ENCODE results near the gene LIMD2. TPM values are rescaled to one million over a fixed set of nuclear protein-coding genes. Genes with fewer than 3 reads are reported as not detected.

LIMD2 gene
- total and polyA plus RNA-seq, 9 donors: 7.7 to 15.5 (median 10.9) TPM

Other genes with a start within 250 kb of the LIMD2 start
- gene ACE, start 223.1 kb downstream of the LIMD2 start, total RNA-seq: 5.1 TPM
- 10 to 100 TPM in 3 of 8 donors, 1 to 10 TPM in 5; 6.7 to 20.3 (median 7.8) TPM for gene ACE, start 223.1 kb downstream of the LIMD2 start, polyA plus RNA-seq (ENCODE audit: insufficient read depth in 1 of 8, insufficient read length in 8 of 8, low replicate concordance in 1 of 8)
- gene KCNH6, start 176.8 kb downstream of the LIMD2 start, total RNA-seq: not detected
- gene KCNH6, start 176.8 kb downstream of the LIMD2 start, polyA plus RNA-seq (ENCODE audit: insufficient read depth in 1 of 8, insufficient read length in 8 of 8, low replicate concordance in 1 of 8): under 1 TPM in 4 of 8 donors, not detected in 4; 0.04 to 0.19 (median 0.11) TPM
- 22.4 TPM for gene DCAF7, start 149.6 kb downstream of the LIMD2 start, total RNA-seq
- 10 to 100 TPM; 32.7 to 56.7 (median 42.2) TPM for gene DCAF7, start 149.6 kb downstream of the LIMD2 start, polyA plus RNA-seq (ENCODE audit: insufficient read depth in 1 of 8, insufficient read length in 8 of 8, low replicate concordance in 1 of 8)
- gene TACO1, start 99.2 kb downstream of the LIMD2 start, total RNA-seq: 10.2 TPM
- gene TACO1, start 99.2 kb downstream of the LIMD2 start, polyA plus RNA-seq (ENCODE audit: insufficient read depth in 1 of 8, insufficient read length in 8 of 8, low replicate concordance in 1 of 8): 10 to 100 TPM; 16.6 to 18.8 (median 17.5) TPM
- 23.7 TPM for gene MAP3K3, start 77.7 kb downstream of the LIMD2 start, total RNA-seq
- gene MAP3K3, start 77.7 kb downstream of the LIMD2 start, polyA plus RNA-seq (ENCODE audit: insufficient read depth in 1 of 8, insufficient read length in 8 of 8, low replicate concordance in 1 of 8): 10 to 100 TPM; 20.5 to 26.7 (median 22.7) TPM
- 15.1 TPM for gene STRADA, start 41.7 kb upstream of the LIMD2 start, total RNA-seq
- gene STRADA, start 41.7 kb upstream of the LIMD2 start, polyA plus RNA-seq (ENCODE audit: insufficient read depth in 1 of 8, insufficient read length in 8 of 8, low replicate concordance in 1 of 8): 10 to 100 TPM; 20.3 to 35.4 (median 26.1) TPM
- 39.1 TPM for gene CCDC47, start 73.5 kb upstream of the LIMD2 start, total RNA-seq
- gene CCDC47, start 73.5 kb upstream of the LIMD2 start, polyA plus RNA-seq (ENCODE audit: insufficient read depth in 1 of 8, insufficient read length in 8 of 8, low replicate concordance in 1 of 8): 10 to 100 TPM; 42.5 to 65.9 (median 52.9) TPM
- 61.8 TPM for gene DDX42, start 74.0 kb upstream of the LIMD2 start, total RNA-seq
- 100 to 1,000 TPM in 4 of 8 donors, 10 to 100 TPM in 4; 85.6 to 110 (median 96.5) TPM for gene DDX42, start 74.0 kb upstream of the LIMD2 start, polyA plus RNA-seq (ENCODE audit: insufficient read depth in 1 of 8, insufficient read length in 8 of 8, low replicate concordance in 1 of 8)
- 20.3 TPM for gene PSMC5, start 127.3 kb upstream of the LIMD2 start, total RNA-seq
- gene PSMC5, start 127.3 kb upstream of the LIMD2 start, polyA plus RNA-seq (ENCODE audit: insufficient read depth in 1 of 8, insufficient read length in 8 of 8, low replicate concordance in 1 of 8): 100 to 1,000 TPM; 101 to 127 (median 114) TPM
- 29.1 TPM for gene FTSJ3, start 127.5 kb upstream of the LIMD2 start, total RNA-seq
- gene FTSJ3, start 127.5 kb upstream of the LIMD2 start, polyA plus RNA-seq (ENCODE audit: insufficient read depth in 1 of 8, insufficient read length in 8 of 8, low replicate concordance in 1 of 8): 10 to 100 TPM; 35.2 to 45.4 (median 37.5) TPM
- 39.1 TPM for gene SMARCD2, start 142.6 kb upstream of the LIMD2 start, total RNA-seq
- gene SMARCD2, start 142.6 kb upstream of the LIMD2 start, polyA plus RNA-seq (ENCODE audit: insufficient read depth in 1 of 8, insufficient read length in 8 of 8, low replicate concordance in 1 of 8): 10 to 100 TPM; 24.5 to 41.9 (median 31.7) TPM
- gene CSH2, start 173.6 kb upstream of the LIMD2 start, total RNA-seq: 8.5 TPM
- gene CSH2, start 173.6 kb upstream of the LIMD2 start, polyA plus RNA-seq (ENCODE audit: insufficient read depth in 1 of 8, insufficient read length in 8 of 8, low replicate concordance in 1 of 8): 10 to 100 TPM in 1 of 8 donors, 1 to 10 TPM in 4, under 1 TPM in 2, not detected in 1; 0.31 to 10.1 (median 2.7) TPM
- 0.27 TPM for gene GH2, start 181.8 kb upstream of the LIMD2 start, total RNA-seq
- gene GH2, start 181.8 kb upstream of the LIMD2 start, polyA plus RNA-seq (ENCODE audit: insufficient read depth in 1 of 8, insufficient read length in 8 of 8, low replicate concordance in 1 of 8): under 1 TPM in 1 of 8 donors, not detected in 7; 0.35 TPM
- gene CSH1, start 196.4 kb upstream of the LIMD2 start, total RNA-seq: 21.9 TPM
- 10 to 100 TPM in 2 of 8 donors, 1 to 10 TPM in 5, under 1 TPM in 1; 0.78 to 15.9 (median 3.9) TPM for gene CSH1, start 196.4 kb upstream of the LIMD2 start, polyA plus RNA-seq (ENCODE audit: insufficient read depth in 1 of 8, insufficient read length in 8 of 8, low replicate concordance in 1 of 8)
- 0.27 TPM for gene CSHL1, start 211.1 kb upstream of the LIMD2 start, total RNA-seq
- under 1 TPM in 3 of 8 donors, not detected in 5; 0.28 to 0.55 (median 0.30) TPM for gene CSHL1, start 211.1 kb upstream of the LIMD2 start, polyA plus RNA-seq (ENCODE audit: insufficient read depth in 1 of 8, insufficient read length in 8 of 8, low replicate concordance in 1 of 8)
- gene GH1, start 218.7 kb upstream of the LIMD2 start, total RNA-seq: not detected
- under 1 TPM in 1 of 8 donors, not detected in 7; 0.18 TPM for gene GH1, start 218.7 kb upstream of the LIMD2 start, polyA plus RNA-seq (ENCODE audit: insufficient read depth in 1 of 8, insufficient read length in 8 of 8, low replicate concordance in 1 of 8)
- gene CD79B, start 232.2 kb upstream of the LIMD2 start, total RNA-seq: 3.8 TPM
- gene CD79B, start 232.2 kb upstream of the LIMD2 start, polyA plus RNA-seq (ENCODE audit: insufficient read depth in 1 of 8, insufficient read length in 8 of 8, low replicate concordance in 1 of 8): 1 to 10 TPM; 1.8 to 4.3 (median 2.5) TPM

Data from muscle of leg (tissue), 9 donors.